H54 (cell line): Measurements from ENCODE around the gene CAMTA1.

ENCODE experiments used
- DNase-seq: peaks from one replicate; pipeline ENCODE4 v3.0.0; 2011; ENCODE audit warnings: low spot score, mixed read lengths; ENCODE audit not compliant: insufficient read length
- FAIRE-seq: peaks from 3 replicates; lab custom pipeline; 2011; peaks lifted over from hg19 to GRCh38; lab: Jason Lieb, UNC
- POLR2A ChIP-seq: IDR thresholded peaks from 2 replicates; pipeline ENCODE4 v1.6.1; 2011; ENCODE audit warnings: low read depth, mild to moderate bottlenecking, low read length

CAMTA1 gene

GRCh38 chr1:7552402-7552801 is 767.1 kb downstream of the CAMTA1 start:
- FAIRE-seq (no peak), DNase-seq (no peak)
- TF ChIP-seq POLR2A = no peak

GRCh38 chr1:7553042-7553690 is 767.9 kb downstream of the CAMTA1 start:
- DNase-seq = no peak
- FAIRE-seq = no peak
- TF ChIP-seq POLR2A = no peak

- TF ChIP-seq POLR2A = no peak
- DNase-seq (no peak), FAIRE-seq (no peak)
These were observed 769.4 kb downstream of the CAMTA1 start for GRCh38 chr1:7554385-7555235.

- no peak for FAIRE-seq
- no peak for TF ChIP-seq POLR2A
- no peak for DNase-seq
These were observed 770.3 kb downstream of the CAMTA1 start for GRCh38 chr1:7555391-7556185.

- no peak for FAIRE-seq
- no peak for DNase-seq
- no peak for TF ChIP-seq POLR2A
These were observed 772.1 kb downstream of the CAMTA1 start for GRCh38 chr1:7557301-7557891.

- no peak for TF ChIP-seq POLR2A
- FAIRE-seq (no peak), DNase-seq (no peak)
These were observed 772.8 kb downstream of the CAMTA1 start for GRCh38 chr1:7558041-7558461.

- no peak for TF ChIP-seq POLR2A
- no peak for FAIRE-seq
- DNase-seq = no peak
These were observed 773.2 kb downstream of the CAMTA1 start for GRCh38 chr1:7558481-7558880.

GRCh38 chr1:7558921-7559869 is 773.9 kb downstream of the CAMTA1 start:
- no peak for TF ChIP-seq POLR2A
- FAIRE-seq (no peak), DNase-seq (no peak)

- TF ChIP-seq POLR2A = no peak
- FAIRE-seq = no peak
These were observed 774.9 kb downstream of the CAMTA1 start for GRCh38 chr1:7560128-7560527.

GRCh38 chr1:7560601-7561181 is 775.4 kb downstream of the CAMTA1 start:
- no peak for FAIRE-seq
- no peak for TF ChIP-seq POLR2A
- no peak for DNase-seq

More at GRCh38 chr1:7560128-7560527, 774.9 kb downstream of the CAMTA1 start:
- no peak for DNase-seq

GRCh38 chr1:7561331-7561921 is 776.2 kb downstream of the CAMTA1 start:
- FAIRE-seq (no peak), DNase-seq (no peak)
- no peak for TF ChIP-seq POLR2A
